Activated CD4-positive, alpha-beta T cell treated with anti-CD3 and anti-CD28 coated beads for 1 hour (primary cell): ENCODE measurements around the gene ZC3H12D.

Experiments used
- DNase-seq: peaks from one replicate; pipeline ENCODE4 v3.0.0-alpha.2; 2020

Gene ZC3H12D

GRCh38 chr6:149403534-149403933 is 81.3 kb downstream of the ZC3H12D start:
- no peak for DNase-seq

GRCh38 chr6:149400050-149400449 is 84.8 kb downstream of the ZC3H12D start, which contains the start of gene SUMO4:
Gene SUMO4 (plus strand): TSS chr6:149400262. CDS start chr6:149400392, 130 bp downstream.
- no peak for DNase-seq

- no peak for DNase-seq
These were observed 87.4 kb downstream of the ZC3H12D start for GRCh38 chr6:149397384-149397783.
